ENCODE measurements around the gene COG5.

COG5 gene

GRCh38 chr7:107563775-107564552 is at the start of gene COG5, which contains the start of gene DUS4L:
Gene COG5, minus strand, starts transcription at chr7:107563920. Its CDS starts 24 bp downstream, at chr7:107563896.
Gene DUS4L, plus strand, starts transcription at chr7:107563971. Its CDS starts 3,100 bp downstream, at chr7:107567071.
- no peak for DNase-seq (ENCODE audit: low read depth)
- TF ChIP-seq CTCF (IDR thresholded peaks at IDR 0.05; ENCODE audit: low read depth, low read length, missing control alignments): no peak
- H3K4me3 ChIP-seq (ENCODE audit: low read depth, low read length): peak within 1 kb of the TSS; percentile 85

- no peak for DNase-seq (ENCODE audit: low read depth)
- H3K4me3 ChIP-seq (ENCODE audit: low read depth, low read length): no peak overlapping the region
- TF ChIP-seq CTCF (IDR thresholded peaks at IDR 0.05; ENCODE audit: low read depth, low read length, missing control alignments): no peak
Measured at GRCh38 chr7:107613439-107613838, 49.7 kb upstream of the COG5 start.

GRCh38 chr7:107610323-107610722 is 46.6 kb upstream of the COG5 start:
- DNase-seq (ENCODE audit: low read depth): no peak
- H3K4me3 ChIP-seq (ENCODE audit: low read depth, low read length): no peak overlapping the region
- no peak for TF ChIP-seq CTCF (IDR thresholded peaks at IDR 0.05; ENCODE audit: low read depth, low read length, missing control alignments)

- TF ChIP-seq CTCF (IDR thresholded peaks at IDR 0.05; ENCODE audit: low read depth, low read length, missing control alignments): no peak
- no peak overlapping the region for H3K4me3 ChIP-seq (ENCODE audit: low read depth, low read length)
- DNase-seq (ENCODE audit: low read depth): no peak
Measured at GRCh38 chr7:107609811-107610261, 46.1 kb upstream of the COG5 start.

- no peak for TF ChIP-seq CTCF (IDR thresholded peaks at IDR 0.05; ENCODE audit: low read depth, low read length, missing control alignments)
- no peak overlapping the region for H3K4me3 ChIP-seq (ENCODE audit: low read depth, low read length)
- DNase-seq (ENCODE audit: low read depth): no peak
Measured at GRCh38 chr7:107606303-107606702, 42.6 kb upstream of the COG5 start.

GRCh38 chr7:107605218-107605815 is 41.6 kb upstream of the COG5 start:
- no peak overlapping the region for H3K4me3 ChIP-seq (ENCODE audit: low read depth, low read length)
- DNase-seq (ENCODE audit: low read depth): no peak
- no peak for TF ChIP-seq CTCF (IDR thresholded peaks at IDR 0.05; ENCODE audit: low read depth, low read length, missing control alignments)

All from GM12864 (cell line).